HepG2 (cell line): ENCODE measurements around the gene PSMA3. TPM values are rescaled to one million over a fixed set of nuclear protein-coding genes. Genes with fewer than 3 reads are reported as not detected.

Source experiments
- AKAP8 ChIP-seq: sonication (generic); formaldehyde crosslinking; IDR thresholded peaks from 2 replicates; pipeline ENCODE4 v1.5.1; 2020; ENCODE audit warnings: mild to moderate bottlenecking, missing genetic modification reagents
- ARNTL ChIP-seq: sonication (generic); formaldehyde crosslinking; IDR thresholded peaks from 2 replicates; pipeline ENCODE4 v1.4.0; 2020; ENCODE audit warnings: mild to moderate bottlenecking, missing genetic modification reagents
- DNMT3B ChIP-seq: conservative IDR thresholded peaks from 2 replicates; pipeline ENCODE4 v1.6.1; 2016; ENCODE audit warnings: missing biosample characterization, control low read depth
- HMG20B ChIP-seq: conservative IDR thresholded peaks from 2 replicates; pipeline ENCODE4 v1.6.1; 2016; ENCODE audit warnings: missing genetic modification reagents, missing compliant biosample characterization
- MAZ ChIP-seq, 2 experiments: sonication (generic) in 1 of 2; formaldehyde crosslinking in 1 of 2; IDR thresholded peaks; 2 replicates each; pipeline versions ENCODE4 v1.5.0 to v1.6.1; 2012 to 2020; ENCODE audit warnings: low read depth in 2 of 2, mild to moderate bottlenecking in 2 of 2, borderline replicate concordance in 1 of 2, improper control_type of control experiment in 1 of 2, low read length in 1 of 2, missing genetic modification reagents in 1 of 2, moderate library complexity in 1 of 2
- TBX2 ChIP-seq: sonication (generic); formaldehyde crosslinking; IDR thresholded peaks from 2 replicates; pipeline ENCODE4 v1.5.0; 2020; ENCODE audit warnings: missing genetic modification reagents, mild to moderate bottlenecking, borderline replicate concordance
- ZFP90 ChIP-seq: sonication (generic); formaldehyde crosslinking; IDR thresholded peaks from 2 replicates; pipeline ENCODE4 v1.8.0; 2022; ENCODE audit warnings: missing genetic modification reagents, mild to moderate bottlenecking, inconsistent platforms, borderline replicate concordance
- ZIK1 ChIP-seq: sonication (generic); formaldehyde crosslinking; IDR thresholded peaks from 2 replicates; pipeline ENCODE4 v1.5.0; 2020; ENCODE audit warnings: mild to moderate bottlenecking, low read depth, missing genetic modification reagents, borderline replicate concordance
- ZNF230 ChIP-seq: sonication (generic); formaldehyde crosslinking; IDR thresholded peaks from 2 replicates; pipeline ENCODE4 v1.4.0; 2020; ENCODE audit warnings: mild to moderate bottlenecking, missing genetic modification reagents
- ZNF496 ChIP-seq: sonication (generic); formaldehyde crosslinking; IDR thresholded peaks from 2 replicates; pipeline ENCODE4 v1.8.1; 2023; ENCODE audit warnings: mild to moderate bottlenecking, moderate library complexity, missing genetic modification reagents; ENCODE audit not compliant: insufficient replicate concordance
- ZNF530 ChIP-seq: sonication (generic); formaldehyde crosslinking; IDR thresholded peaks from 2 replicates; pipeline ENCODE4 v1.5.0; 2020; ENCODE audit warnings: low read depth, mild to moderate bottlenecking, missing genetic modification reagents
- polyA plus RNA-seq, 8 experiments: library from polyadenylated mRNA; depleted of rRNA in 3 of 8; stranded (reverse) in 7 of 8; unstranded in 1 of 8; fragments of >200 nt; fragmentation: Illumina TruSeq in 4 of 8; extraction: Trizol in 4 of 8; gene quantifications; 2 replicates each; pipeline versions ENCODE4 v1.2.1 to v1.2.3, GENCODE V29; 2011 to 2016; ENCODE audit warnings: low read depth in 4 of 8, missing spikeins in 1 of 8, mixed read lengths in 1 of 8; ENCODE audit not compliant: insufficient read depth in 1 of 8
- total RNA-seq, 5 experiments: library from RNA; depleted of rRNA; stranded (reverse); fragments of >200 nt; fragmentation: Illumina TruSeq; extraction: Trizol; gene quantifications; 2 replicates each; pipeline ENCODE4 v1.2.3, GENCODE V29; 2016; ENCODE audit warnings: low read depth in 1 of 5
- TF ChIP-seq, protein P1 (sequence below): IDR thresholded peaks from 2 replicates; pipeline ENCODE4 v1.6.1; 2012; ENCODE audit warnings: low read depth, low read length, improper control_type of control experiment
- TF ChIP-seq, protein P2 (sequence below): sonication (generic); formaldehyde crosslinking; IDR thresholded peaks from 2 replicates; pipeline ENCODE4 v1.5.1; 2020; ENCODE audit warnings: mild to moderate bottlenecking, missing genetic modification reagents, moderate library complexity
- TF ChIP-seq, protein P3 (sequence below): sonication (generic); formaldehyde crosslinking; IDR thresholded peaks from 2 replicates; pipeline ENCODE4 v1.4.0; 2020; ENCODE audit warnings: mild to moderate bottlenecking, missing genetic modification reagents
- TF ChIP-seq, protein P4 (sequence below): sonication (generic); formaldehyde crosslinking; IDR thresholded peaks from 2 replicates; pipeline ENCODE4 v1.4.0; 2020; ENCODE audit warnings: mild to moderate bottlenecking, low read depth, missing genetic modification reagents
- TF ChIP-seq, protein P5 (sequence below): sonication (generic); formaldehyde crosslinking; IDR thresholded peaks from 2 replicates; pipeline ENCODE4 v1.4.0; 2020; ENCODE audit warnings: missing genetic modification reagents

Gene PSMA3
- total and polyA plus RNA-seq, 2 of the 13 experiments (the other 11 are each of a cell fraction or from before 2014, with no cell fraction given): 232 to 275 TPM

DNA sequence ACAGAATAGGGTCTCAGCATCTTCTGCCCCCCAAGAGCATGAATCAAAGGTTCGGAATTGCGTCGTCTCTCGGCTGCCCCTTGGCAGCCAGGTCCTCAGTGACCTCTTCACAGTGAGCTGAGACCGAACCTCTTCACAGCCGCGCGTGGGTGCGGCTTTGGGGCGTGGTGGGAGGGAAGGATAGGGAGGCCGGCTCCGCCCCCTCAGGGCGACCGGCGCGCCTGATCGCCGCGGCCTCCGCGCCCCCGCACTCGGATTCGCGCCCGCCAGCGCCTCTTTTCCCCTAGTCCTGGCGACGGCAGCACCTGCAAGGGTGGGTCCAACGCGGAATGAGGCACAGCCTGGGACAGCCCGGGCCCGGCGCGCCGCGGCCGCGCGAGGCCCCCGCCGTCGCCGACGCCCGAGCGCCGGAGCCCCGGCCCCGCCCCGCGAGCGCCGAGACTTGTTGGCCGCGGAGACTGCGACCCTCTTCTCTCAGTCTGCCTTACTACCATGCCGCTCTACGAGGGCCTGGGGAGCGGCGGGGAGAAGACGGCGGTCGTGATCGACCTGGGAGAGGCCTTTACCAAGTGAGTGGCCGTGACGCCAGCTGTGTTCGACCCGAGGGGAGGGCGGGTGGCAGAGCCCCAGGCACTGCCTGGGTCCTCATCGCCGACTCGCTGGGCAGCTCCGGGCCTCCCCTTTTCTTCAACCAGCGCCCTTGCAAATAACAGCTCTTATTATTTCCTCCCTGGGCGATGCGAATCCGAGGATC, 44.7 kb upstream of the PSMA3 start, which contains the start of gene ACTR10 (continued):
- TF ChIP-seq, protein P1, sequence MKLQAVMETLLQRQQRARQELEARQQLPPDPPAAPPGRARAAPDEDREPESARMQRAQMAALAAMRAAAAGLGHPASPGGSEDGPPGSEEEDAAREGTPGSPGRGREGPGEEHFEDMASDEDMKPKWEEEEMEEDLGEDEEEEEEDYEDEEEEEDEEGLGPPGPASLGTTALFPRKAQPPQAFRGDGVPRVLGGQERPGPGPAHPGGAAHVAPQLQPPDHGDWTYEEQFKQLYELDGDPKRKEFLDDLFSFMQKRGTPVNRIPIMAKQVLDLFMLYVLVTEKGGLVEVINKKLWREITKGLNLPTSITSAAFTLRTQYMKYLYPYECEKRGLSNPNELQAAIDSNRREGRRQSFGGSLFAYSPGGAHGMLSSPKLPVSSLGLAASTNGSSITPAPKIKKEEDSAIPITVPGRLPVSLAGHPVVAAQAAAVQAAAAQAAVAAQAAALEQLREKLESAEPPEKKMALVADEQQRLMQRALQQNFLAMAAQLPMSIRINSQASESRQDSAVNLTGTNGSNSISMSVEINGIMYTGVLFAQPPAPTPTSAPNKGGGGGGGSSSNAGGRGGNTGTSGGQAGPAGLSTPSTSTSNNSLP: peak; percentile 10; the same call in 1 of the 2 replicates
- TF ChIP-seq TBX2 (CRISPR knock-in tag): peak; percentile 29; the same call in 1 of the 2 replicates
- TF ChIP-seq ZIK1 (CRISPR knock-in tag): no peak
- TF ChIP-seq, protein P2, sequence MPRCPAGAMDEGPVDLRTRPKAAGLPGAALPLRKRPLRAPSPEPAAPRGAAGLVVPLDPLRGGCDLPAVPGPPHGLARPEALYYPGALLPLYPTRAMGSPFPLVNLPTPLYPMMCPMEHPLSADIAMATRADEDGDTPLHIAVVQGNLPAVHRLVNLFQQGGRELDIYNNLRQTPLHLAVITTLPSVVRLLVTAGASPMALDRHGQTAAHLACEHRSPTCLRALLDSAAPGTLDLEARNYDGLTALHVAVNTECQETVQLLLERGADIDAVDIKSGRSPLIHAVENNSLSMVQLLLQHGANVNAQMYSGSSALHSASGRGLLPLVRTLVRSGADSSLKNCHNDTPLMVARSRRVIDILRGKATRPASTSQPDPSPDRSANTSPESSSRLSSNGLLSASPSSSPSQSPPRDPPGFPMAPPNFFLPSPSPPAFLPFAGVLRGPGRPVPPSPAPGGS (CRISPR knock-in tag): 0 out of 2 replicates have a peak, but pooled peaks have one; percentile 30
- peak; percentile 34; the same call in 1 of the 2 replicates for TF ChIP-seq MAZ (IDR thresholded peaks at IDR 0.05; ENCODE audit: borderline replicate concordance, low read depth, low read length)
- TF ChIP-seq MAZ (CRISPR knock-in tag; IDR thresholded peaks at IDR 0.05; ENCODE audit: low read depth): peak; percentile 78; the same call in 1 of the 2 replicates
- no peak for TF ChIP-seq HMG20B
- no peak for TF ChIP-seq ZNF230
- TF ChIP-seq, protein P3, sequence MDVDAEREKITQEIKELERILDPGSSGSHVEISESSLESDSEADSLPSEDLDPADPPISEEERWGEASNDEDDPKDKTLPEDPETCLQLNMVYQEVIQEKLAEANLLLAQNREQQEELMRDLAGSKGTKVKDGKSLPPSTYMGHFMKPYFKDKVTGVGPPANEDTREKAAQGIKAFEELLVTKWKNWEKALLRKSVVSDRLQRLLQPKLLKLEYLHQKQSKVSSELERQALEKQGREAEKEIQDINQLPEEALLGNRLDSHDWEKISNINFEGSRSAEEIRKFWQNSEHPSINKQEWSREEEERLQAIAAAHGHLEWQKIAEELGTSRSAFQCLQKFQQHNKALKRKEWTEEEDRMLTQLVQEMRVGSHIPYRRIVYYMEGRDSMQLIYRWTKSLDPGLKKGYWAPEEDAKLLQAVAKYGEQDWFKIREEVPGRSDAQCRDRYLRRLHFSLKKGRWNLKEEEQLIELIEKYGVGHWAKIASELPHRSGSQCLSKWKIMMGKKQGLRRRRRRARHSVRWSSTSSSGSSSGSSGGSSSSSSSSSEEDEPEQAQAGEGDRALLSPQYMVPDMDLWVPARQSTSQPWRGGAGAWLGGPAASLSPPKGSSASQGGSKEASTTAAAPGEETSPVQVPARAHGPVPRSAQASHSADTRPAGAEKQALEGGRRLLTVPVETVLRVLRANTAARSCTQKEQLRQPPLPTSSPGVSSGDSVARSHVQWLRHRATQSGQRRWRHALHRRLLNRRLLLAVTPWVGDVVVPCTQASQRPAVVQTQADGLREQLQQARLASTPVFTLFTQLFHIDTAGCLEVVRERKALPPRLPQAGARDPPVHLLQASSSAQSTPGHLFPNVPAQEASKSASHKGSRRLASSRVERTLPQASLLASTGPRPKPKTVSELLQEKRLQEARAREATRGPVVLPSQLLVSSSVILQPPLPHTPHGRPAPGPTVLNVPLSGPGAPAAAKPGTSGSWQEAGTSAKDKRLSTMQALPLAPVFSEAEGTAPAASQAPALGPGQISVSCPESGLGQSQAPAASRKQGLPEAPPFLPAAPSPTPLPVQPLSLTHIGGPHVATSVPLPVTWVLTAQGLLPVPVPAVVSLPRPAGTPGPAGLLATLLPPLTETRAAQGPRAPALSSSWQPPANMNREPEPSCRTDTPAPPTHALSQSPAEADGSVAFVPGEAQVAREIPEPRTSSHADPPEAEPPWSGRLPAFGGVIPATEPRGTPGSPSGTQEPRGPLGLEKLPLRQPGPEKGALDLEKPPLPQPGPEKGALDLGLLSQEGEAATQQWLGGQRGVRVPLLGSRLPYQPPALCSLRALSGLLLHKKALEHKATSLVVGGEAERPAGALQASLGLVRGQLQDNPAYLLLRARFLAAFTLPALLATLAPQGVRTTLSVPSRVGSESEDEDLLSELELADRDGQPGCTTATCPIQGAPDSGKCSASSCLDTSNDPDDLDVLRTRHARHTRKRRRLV (CRISPR knock-in tag): no peak
- no peak for TF ChIP-seq AKAP8 (CRISPR knock-in tag)
- TF ChIP-seq DNMT3B (CRISPR knock-in tag): no peak
- TF ChIP-seq ZNF530 (CRISPR knock-in tag): no peak
- no peak for TF ChIP-seq ARNTL (CRISPR knock-in tag)
- TF ChIP-seq ZNF496: no peak
- TF ChIP-seq, protein P4, sequence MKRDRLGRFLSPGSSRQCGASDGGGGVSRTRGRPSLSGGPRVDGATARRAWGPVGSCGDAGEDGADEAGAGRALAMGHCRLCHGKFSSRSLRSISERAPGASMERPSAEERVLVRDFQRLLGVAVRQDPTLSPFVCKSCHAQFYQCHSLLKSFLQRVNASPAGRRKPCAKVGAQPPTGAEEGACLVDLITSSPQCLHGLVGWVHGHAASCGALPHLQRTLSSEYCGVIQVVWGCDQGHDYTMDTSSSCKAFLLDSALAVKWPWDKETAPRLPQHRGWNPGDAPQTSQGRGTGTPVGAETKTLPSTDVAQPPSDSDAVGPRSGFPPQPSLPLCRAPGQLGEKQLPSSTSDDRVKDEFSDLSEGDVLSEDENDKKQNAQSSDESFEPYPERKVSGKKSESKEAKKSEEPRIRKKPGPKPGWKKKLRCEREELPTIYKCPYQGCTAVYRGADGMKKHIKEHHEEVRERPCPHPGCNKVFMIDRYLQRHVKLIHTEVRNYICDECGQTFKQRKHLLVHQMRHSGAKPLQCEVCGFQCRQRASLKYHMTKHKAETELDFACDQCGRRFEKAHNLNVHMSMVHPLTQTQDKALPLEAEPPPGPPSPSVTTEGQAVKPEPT (CRISPR knock-in tag): no peak
- no peak for TF ChIP-seq ZFP90 (CRISPR knock-in tag)
- TF ChIP-seq, protein P5, sequence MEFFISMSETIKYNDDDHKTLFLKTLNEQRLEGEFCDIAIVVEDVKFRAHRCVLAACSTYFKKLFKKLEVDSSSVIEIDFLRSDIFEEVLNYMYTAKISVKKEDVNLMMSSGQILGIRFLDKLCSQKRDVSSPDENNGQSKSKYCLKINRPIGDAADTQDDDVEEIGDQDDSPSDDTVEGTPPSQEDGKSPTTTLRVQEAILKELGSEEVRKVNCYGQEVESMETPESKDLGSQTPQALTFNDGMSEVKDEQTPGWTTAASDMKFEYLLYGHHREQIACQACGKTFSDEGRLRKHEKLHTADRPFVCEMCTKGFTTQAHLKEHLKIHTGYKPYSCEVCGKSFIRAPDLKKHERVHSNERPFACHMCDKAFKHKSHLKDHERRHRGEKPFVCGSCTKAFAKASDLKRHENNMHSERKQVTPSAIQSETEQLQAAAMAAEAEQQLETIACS: peak; percentile 86
